NCI-H748 treated with DMSO at 0.1 percent for 48 hours (cell line): ENCODE measurements around the gene PRPF40B.

Source experiments
- DNase-seq: peaks from one replicate; lab custom pipeline; 2025; lab: John Stamatoyannopoulos, UW

PRPF40B gene

DNA sequence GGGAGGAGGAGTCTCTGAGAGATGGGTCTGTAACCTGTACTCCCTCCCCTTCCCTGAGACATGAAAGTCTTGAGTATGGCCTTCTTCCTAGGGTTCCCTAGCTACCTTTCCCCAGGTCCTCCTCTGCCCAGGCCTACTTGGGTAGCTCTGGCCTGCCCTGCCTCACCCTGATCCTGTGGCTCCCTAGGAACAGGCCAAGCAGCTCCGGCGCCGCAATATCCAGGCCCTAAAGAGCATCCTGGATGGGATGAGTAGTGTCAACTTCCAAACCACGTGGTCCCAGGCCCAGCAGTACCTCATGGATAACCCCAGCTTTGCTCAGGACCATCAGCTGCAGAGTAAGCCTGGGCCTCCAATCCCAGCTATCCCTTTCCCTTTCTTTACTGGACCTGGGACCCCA, 12.3 kb downstream of the PRPF40B start:
- DNase-seq, result no peak

GRCh38 chr12:49636574-49636973, 13.2 kb downstream of the PRPF40B start:
- DNase-seq, result no peak

DNA sequence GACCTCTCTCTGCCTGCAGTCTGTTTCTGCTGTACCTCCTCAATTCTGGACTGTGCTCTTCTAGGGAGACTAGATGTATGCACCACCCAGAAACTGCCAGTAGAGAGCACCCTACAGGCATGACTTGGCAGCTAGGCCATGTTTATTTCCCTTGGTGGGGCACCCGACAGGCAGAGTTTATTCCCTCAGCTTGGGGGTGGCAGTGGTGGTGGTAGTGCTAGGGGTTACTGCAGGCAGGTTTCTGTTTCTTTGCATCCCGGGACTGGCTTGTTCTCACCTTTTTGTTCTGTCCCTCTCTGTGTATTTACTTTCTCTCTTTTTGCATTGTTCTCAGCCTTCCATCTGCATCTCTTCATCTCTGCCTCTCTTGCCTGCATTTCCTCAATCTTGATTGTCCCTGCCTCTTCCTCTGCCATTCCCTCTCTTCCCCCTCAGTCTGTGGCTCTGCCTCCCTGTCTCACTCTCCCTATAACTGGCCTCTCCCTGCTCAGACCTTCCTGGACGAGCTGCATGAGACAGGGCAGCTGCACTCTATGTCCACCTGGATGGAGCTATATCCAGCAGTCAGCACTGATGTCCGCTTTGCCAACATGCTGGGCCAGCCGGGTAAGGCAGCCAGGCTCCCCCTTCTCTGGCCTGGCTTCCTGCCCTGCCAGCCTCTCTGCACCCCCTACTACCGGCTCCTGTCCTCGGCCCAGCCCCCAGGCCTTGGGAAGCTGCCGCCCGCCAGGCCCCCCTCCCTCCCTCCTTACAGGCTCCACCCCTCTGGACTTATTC, 13.8 kb downstream of the PRPF40B start:
- DNase-seq, result peak; percentile 17

GRCh38 chr12:49641748-49642369, 18.5 kb downstream of the PRPF40B start:
- no peak for DNase-seq

GRCh38 chr12:49642370-49642802, 19.0 kb downstream of the PRPF40B start:
- DNase-seq, result no peak

GRCh38 chr12:49643135-49643534, 19.8 kb downstream of the PRPF40B start:
- no peak for DNase-seq

DNA sequence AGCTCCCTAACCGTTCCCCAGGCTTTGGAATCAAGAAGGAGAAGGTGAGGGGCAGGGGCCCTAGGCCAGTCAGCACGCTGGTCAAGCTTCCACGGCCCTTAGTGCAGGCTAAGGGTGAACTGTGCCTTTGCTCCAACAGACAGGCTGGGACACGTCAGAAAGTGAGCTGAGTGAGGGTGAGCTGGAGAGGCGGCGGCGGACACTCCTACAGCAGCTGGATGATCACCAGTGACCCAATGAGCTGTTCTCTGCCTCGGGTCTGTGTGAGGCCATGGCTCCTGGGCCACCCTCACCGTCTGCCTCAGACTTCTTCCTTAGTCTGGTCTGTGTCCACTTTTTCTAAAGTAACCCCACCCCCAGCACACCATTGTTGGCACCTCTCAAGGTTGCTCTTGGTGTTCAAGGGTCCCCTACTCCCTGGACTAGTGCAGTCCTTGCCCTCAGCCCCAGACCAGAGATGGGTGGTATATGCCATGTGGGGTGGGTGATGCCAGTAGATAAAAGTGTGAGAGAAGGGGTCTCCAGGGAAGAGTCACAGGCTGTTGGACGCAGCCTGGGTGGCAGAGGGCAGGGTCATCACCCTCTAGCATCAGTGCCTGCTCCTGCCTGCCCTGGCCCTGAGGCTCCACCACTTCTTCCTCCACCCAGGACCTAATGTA, 20.7 kb downstream of the PRPF40B start:
- no peak for DNase-seq

DNA sequence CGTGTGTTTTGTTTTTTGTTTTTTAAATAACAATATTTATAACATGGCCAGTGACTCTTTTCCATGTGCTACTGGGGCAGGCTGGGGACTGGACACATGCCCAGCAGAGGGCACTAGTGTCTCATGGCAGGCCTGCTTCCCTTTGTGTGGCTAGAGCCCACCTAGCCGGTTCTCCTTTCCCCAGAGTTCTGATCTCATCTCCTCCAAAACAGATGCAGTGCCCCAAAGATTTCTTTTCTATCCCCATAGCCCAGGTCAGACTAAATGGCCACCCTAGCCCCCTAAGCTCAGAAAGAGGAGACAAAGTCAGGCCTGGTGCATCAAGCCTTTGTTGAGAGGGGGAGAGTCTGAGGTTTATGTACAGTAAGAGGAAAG, 21.2 kb downstream of the PRPF40B start:
- peak; percentile 10 for DNase-seq

DNA sequence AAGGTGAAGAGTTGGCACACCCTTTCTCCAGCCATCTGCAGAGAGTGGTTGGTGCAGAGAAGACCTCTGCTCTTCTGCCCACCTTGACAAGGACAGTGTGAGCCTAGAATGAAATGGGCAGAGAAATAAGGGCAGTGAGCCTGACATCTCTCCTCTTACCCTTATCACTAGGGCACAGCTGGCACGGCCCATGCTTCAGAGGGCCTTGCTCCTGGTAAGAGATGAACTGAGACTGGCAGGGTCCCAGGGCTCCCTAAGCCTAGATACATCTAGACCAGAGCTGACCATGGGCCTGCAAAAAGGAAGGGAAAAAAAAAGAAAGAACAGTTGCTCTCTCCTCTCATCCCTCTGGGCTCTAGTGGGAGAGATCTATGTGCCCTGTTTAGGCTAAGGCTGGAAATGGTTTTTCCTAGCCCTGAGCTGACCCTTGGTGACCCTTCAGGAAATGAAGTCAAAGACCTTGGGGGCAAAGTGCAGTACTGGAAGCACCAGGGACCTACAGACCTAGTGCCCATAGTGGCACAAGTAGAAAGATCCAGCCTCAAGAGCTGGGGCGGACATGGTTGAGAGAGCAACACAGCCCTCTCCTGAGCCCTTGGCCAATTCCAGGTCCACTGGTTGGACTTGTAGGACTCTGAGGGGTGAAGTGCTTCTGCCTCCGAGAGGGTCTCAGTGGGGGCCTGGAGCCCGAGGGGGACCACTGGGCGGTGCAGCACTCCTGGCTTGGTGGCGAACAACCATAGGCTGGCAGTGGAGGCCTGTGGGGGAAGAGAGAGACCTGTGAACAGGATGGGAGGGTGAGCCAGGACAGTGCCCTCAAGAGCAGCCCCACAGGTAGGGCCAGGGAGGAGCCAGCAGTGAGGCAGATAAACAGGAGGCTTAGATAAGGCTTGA, 22.0 kb downstream of the PRPF40B start:
- no peak for DNase-seq

DNA sequence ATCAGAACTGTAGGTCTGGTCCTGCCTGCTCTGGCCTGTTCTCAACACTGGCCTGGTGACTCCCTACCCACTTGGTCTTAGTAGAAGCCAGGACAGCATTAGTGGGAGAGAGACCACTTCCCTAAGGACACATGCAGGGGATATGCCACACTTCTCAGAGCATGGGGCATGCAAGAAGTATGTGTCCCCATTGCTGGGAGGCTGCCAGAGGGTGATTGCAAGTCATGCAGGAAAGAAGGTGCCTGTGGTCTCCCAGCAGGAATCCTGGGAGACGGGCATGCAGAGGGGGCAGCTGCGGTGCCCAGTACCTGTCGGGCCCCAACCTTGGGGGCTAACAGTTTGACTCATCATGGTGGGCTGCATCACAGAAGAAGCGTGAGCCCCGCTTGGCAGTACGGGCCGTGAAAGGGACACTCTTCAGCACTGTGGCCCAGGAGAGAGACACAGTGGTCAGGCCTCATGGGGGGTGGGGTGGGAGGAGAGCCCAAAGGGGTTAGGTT, 23.0 kb downstream of the PRPF40B start:
- no peak for DNase-seq

DNA sequence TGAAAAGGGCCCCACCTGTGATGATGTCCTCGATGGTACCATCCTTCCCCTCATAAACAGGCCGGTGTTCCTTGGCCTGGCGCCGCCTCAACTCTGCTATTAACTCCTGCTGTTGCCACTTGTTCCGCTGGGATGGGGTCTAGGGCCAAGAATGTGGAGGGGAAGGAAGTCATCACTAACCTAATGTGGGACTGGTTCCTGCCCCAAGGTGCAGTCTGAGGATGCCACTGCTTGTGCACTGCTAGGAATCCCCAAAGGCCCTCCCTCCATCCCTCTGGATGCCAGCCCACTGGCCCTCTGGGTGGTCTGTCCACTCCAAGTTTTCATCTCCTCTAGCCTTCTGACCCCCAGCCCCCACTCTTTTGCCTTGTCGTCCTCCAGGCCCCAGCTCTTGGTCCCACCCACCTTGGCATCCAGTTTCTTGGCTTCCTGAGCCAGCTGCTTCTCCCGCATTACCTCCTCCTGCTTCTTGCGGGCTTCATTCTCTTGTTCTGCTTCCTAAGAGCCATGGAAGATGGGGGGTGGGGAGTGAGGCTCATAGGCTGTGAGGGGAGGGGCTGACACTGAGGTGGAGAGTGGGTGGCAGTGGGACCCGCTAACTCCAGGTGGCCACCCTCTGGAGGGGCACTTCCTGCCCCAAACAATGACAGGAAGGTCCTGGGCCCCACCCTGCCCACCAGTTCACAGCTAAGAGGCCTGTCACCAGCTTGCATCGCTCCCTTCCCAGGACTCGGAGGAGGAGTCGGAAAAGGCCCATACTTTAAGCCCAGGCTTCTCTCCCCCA, 23.7 kb downstream of the PRPF40B start:
- no peak for DNase-seq

DNA sequence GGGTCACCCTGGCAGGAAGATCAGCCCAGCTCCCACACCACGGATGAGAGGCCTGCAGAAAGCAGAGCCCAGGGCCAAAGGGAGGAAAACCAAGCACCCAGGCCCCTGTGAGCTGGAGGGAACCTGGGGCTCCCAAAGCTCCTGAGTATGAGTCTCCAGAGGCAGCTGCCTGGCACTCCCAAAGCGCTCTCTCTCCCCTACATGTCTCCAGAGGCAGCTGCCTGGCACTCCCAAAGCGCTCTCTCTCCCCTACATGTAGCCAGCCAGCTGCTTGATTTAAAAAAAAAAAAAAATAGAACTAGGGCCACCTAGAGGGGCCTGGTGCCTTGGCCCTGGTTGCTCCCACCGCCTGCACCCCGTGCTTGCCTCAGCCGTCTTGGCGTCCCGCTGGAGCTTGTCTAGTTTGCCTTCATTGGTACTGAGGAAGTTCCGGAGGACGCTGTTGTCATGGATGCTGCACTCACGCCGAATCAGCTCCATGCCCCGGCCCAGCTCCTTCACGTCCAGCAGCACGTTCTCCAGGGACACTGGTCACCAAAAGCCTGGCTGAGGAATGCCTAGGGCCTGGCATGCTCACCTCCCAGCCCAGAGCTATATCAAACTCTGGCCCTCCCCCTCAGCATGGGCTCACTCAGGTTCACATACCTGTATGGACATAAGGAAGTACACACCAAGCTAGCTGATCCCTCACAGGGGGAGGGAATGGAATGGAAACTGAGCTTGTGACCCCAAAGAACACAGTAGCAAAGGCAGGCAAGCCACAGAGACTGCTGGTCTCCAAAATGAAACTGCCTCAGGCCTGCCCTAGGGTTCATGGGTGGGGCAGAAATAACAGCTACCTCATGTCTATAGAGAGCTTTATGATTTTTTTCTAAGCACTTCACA, 24.7 kb downstream of the PRPF40B start:
- DNase-seq, result no peak

GRCh38 chr12:49648712-49649003, 25.3 kb downstream of the PRPF40B start:
- DNase-seq, result no peak

GRCh38 chr12:49649445-49649844, 26.1 kb downstream of the PRPF40B start:
- DNase-seq, result no peak

DNA sequence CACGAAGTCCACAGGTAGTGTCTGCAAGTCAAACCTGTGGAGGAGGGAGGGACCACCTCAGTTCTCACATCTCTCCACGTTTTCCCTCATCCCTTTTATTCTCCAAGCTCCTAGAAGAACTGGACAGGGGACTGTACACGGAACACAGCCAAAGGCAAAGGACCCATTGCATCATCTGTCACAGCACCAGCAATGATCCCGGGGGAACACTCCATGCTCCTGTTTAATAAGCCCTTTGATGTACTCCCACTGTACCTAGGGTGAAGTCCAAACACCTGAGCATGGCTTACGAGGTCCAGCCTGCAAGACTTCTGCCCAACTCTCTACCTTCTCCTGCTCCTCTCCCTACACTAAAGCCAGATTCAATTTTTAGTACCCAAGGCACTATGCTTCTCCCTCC, 26.5 kb downstream of the PRPF40B start:
- DNase-seq, result no peak

GRCh38 chr12:49651855-49652254, 28.5 kb downstream of the PRPF40B start:
- no peak for DNase-seq

DNA sequence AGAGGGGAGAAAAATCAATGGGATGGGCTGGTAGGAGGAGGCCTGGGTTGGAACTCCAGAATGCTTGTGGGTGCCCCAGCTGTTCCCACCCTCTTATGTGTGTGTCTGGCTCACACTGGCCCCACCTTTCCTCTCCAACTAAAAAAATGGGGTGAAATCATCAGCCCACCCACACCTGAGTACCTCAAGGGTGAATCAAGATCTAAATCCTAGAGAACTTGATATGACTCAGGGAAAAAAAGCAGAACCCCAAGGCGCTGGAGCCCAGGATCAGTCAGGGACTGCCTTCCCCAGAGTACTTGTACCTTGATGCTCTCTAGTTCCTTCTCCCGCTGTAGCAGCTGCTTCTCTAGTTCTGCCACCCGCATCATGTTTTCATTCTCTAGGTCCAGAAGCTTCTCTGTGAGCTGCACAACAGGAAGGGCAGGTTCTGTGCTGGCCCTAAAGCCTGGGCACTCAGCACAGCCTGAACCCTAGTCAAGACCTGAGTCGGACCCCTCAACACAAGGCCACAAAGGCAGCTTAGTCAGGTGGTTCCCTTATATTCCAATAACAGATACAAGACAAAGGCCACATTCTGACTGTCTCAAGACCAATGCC, 29.7 kb downstream of the PRPF40B start:
- DNase-seq, result no peak

GRCh38 chr12:49654715-49655114, 31.4 kb downstream of the PRPF40B start:
- no peak for DNase-seq

GRCh38 chr12:49655595-49656236, 32.4 kb downstream of the PRPF40B start:
- DNase-seq, result no peak
